GM06990 (cell line): ENCODE data around the gene BACH2.

Source experiments
- DNase-seq: peaks from one replicate; pipeline ENCODE4 v3.0.0-alpha.2; 2011; ENCODE audit not compliant: insufficient read length; ENCODE audit errors: extremely low read depth
- H3K27me3 ChIP-seq: replicated peaks from 2 replicates; pipeline ENCODE4 v1.6.0; 2011; ENCODE audit warnings: low read length; ENCODE audit not compliant: control insufficient read depth, insufficient read depth
- H3K36me3 ChIP-seq: 2 replicates; pipeline ENCODE4 v1.5.1; 2011; ENCODE audit warnings: low read length; ENCODE audit not compliant: control insufficient read depth, insufficient read depth
- H3K4me3 ChIP-seq: replicated peaks from 2 replicates; pipeline ENCODE4 v1.5.1; 2011; ENCODE audit warnings: low read depth, mild to moderate bottlenecking, control low read depth, low read length
- TF ChIP-seq, protein P1 (sequence below): IDR thresholded peaks from 2 replicates; pipeline ENCODE4 v1.5.1; 2011; ENCODE audit warnings: low read length, control low read depth, mild to moderate bottlenecking, inconsistent platforms; ENCODE audit not compliant: insufficient read depth, poor library complexity, severe bottlenecking

BACH2 gene

DNA sequence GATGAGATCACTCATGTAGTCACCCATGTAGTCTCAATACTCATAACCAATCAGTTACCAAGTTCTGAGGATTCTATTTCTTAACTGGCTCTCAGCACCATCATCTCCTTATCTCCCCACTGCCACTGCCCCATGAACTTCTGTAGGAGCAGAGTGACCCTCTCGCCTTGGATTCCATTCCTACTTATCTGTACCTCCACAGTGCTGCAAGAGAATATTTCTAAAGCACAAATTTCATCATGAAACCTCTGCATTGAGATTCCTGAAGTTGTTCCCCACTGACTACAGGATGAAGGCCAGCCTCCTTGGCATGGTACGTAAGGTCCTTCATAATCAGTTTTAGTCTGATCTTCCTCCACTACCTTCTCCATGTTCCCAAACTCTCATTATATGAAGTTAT, 34.8 kb downstream of the BACH2 start:
- DNase-seq, result no peak
- Histone ChIP-seq H3K36me3 (no peaks in the 10 kb centered on the region), H3K4me3 (no peak overlapping the region), H3K27me3 (no peaks in the 10 kb centered on the region)
- TF ChIP-seq, protein P1, sequence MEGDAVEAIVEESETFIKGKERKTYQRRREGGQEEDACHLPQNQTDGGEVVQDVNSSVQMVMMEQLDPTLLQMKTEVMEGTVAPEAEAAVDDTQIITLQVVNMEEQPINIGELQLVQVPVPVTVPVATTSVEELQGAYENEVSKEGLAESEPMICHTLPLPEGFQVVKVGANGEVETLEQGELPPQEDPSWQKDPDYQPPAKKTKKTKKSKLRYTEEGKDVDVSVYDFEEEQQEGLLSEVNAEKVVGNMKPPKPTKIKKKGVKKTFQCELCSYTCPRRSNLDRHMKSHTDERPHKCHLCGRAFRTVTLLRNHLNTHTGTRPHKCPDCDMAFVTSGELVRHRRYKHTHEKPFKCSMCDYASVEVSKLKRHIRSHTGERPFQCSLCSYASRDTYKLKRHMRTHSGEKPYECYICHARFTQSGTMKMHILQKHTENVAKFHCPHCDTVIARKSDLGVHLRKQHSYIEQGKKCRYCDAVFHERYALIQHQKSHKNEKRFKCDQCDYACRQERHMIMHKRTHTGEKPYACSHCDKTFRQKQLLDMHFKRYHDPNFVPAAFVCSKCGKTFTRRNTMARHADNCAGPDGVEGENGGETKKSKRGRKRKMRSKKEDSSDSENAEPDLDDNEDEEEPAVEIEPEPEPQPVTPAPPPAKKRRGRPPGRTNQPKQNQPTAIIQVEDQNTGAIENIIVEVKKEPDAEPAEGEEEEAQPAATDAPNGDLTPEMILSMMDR, result no peak

DNA sequence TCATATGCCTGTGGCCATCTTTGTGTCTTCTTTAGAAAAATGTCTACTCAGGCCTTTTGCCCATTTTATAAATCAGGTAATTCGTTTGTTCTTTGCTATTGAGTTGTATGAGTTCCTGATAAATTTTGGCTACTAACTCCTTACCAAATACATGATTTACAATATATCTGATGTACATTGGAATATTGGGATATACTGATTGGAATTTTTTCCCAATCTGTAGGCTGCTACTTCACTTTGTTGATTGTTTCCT, 39.2 kb downstream of the BACH2 start:
- Histone ChIP-seq H3K27me3 (no peaks in the 10 kb centered on the region), H3K4me3 (no peak overlapping the region), H3K36me3 (no peaks in the 10 kb centered on the region)
- DNase-seq, result no peak
- TF ChIP-seq, protein P1, result no peak

DNA sequence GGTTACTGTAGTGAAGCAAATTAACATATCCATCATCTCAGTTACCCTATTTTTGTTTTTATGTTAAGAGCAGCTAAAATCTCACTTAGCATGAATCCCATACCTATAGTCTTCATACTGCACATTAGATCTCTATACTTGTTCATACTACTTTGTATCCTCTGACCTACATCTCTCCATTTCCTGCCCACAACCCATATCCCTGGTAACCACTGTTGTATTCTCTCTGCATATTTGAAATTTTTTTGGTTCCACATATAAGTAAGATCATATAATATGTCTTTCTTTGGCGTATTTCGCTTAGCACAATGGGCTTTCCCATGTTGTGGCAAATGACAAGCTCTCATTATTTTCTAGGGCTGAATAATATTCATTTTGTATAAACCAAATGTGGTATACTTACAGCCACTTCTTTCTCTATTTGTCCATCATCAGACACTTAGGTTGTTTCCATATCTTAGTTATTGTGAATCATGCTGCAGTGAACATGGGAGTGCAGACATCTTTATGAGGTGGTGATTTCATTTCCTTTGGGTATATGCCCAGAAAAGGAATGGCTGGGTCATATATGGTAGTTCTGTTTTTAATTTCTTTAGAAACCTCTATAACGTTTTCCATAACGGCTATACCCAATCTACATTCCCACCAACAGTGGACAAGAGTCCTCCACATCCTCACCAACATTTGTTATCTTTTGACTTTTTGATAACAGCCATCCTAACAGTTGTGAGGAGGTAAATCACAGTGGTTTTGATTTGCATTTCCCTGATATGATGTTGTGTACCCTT, 39.8 kb downstream of the BACH2 start:
- H3K27me3 ChIP-seq, result no peaks in the 10 kb centered on the region
- DNase-seq, result no peak
- H3K36me3 ChIP-seq, result no peaks in the 10 kb centered on the region
- H3K4me3 ChIP-seq, result no peak overlapping the region
- TF ChIP-seq, protein P1, result no peak

DNA sequence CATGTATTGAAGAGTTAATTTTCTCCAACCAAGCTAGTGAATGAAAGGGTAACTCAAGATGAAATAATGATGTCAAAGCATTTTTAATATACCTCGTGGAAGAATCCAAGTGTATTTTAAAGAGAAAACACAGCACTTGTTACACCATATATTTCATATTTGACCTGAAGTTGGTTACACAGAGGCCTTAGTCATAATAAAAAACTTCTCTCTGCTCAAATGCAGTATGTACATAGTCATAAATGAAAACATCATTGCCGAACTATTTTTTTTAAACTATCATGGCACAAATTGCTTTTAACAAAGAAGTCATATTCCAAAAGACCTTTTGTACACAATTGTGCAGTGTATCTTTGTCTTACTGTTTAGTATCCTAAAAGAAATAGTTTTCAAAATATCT, 43.0 kb downstream of the BACH2 start:
- DNase-seq, result no peak
- TF ChIP-seq, protein P1, result no peak
- H3K36me3 ChIP-seq, result no peaks in the 10 kb centered on the region
- H3K27me3 ChIP-seq, result no peaks in the 10 kb centered on the region
- no peak overlapping the region for H3K4me3 ChIP-seq

DNA sequence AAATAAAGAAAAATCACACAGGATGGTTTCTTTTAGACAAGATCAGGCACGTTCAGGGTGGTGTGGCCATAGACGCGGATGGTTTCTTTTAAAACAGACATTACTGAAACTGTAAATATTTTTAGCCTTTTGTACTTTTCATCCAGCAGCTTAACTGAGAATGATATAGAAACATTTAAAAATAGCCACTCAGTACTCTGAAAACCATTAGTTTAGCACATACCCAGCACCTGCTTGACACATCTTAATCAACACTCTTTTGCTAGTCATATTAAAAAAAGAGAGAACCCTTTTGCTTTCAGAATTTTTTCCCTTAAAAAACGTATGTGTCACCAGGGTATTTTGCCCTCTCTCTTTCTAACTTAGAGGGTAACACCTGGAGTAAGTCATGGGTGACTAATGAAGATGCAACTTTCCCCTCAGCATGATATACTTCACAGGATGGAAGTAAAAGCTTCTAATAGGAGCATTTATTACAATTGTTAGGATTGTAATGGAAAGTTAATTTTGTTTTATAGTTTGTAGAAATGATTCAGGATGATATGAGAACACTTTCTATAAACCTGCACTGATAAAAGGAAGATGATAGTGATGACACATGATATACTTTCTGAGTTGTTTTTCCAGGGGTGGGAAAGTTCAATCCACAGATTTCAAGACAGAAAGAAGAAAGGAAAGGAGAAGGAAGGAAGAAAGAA, 45.2 kb downstream of the BACH2 start:
- peak; percentile 54 for DNase-seq
- TF ChIP-seq, protein P1, result no peak
- no peaks in the 10 kb centered on the region for H3K36me3 ChIP-seq

More for the DNA sequence above, 45.2 kb downstream of the BACH2 start:
- no peak overlapping the region for H3K4me3 ChIP-seq
- H3K27me3 ChIP-seq, result no peaks in the 10 kb centered on the region
